OCI-LY7 (cell line): ENCODE data around the gene XYLT1. TPM values are rescaled to one million over a fixed set of nuclear protein-coding genes. Genes with fewer than 3 reads are reported as not detected.

ENCODE experiments used
- BruUV-seq: library from RNA; stranded (reverse); fragments of 400-500 nt; replicated peaks from 2 replicates; lab custom pipeline; 2021; lab: Mats Ljungman, UMichigan
- CTCF ChIA-PET: fragments of 300-600 bp; sonication (Branson Sonifier 250); formaldehyde crosslinking; loops from one replicate; lab custom pipeline; 2022; ENCODE audit warnings: antibody characterized with exemption; ENCODE audit not compliant: unreplicated experiment; lab: Charles Lee
- POLR2A ChIA-PET: fragments of 300-600 bp; sonication (Branson Sonifier 250); formaldehyde crosslinking; loops from one replicate; lab custom pipeline; 2022; ENCODE audit warnings: antibody characterized with exemption; lab: Charles Lee
- DNase-seq: peaks from one replicate; pipeline ENCODE4 v3.0.0-alpha.2; 2015; ENCODE audit warnings: low spot score
- H2AFZ ChIP-seq: fragments of 200-600 bp; sonication (generic), shearing (Covaris generic); 2 replicates; pipeline ENCODE4 v1.6.1; 2014; ENCODE audit warnings: mild to moderate bottlenecking, antibody characterized with exemption, low read length, moderate library complexity
- H3K27ac ChIP-seq: fragments of 200-600 bp; sonication (generic); 2 replicates; pipeline ENCODE4 v1.5.1; 2014; ENCODE audit warnings: mixed run types, low read depth, mild to moderate bottlenecking, moderate library complexity, low read length, inconsistent platforms; ENCODE audit not compliant: poor library complexity, severe bottlenecking
- H3K36me3 ChIP-seq: fragments of 200-600 bp; sonication (generic); 2 replicates; pipeline ENCODE4 v1.6.1; 2014; ENCODE audit warnings: mild to moderate bottlenecking, antibody characterized with exemption, low read length, moderate library complexity, mixed read lengths; ENCODE audit not compliant: insufficient read depth
- H3K4me1 ChIP-seq: fragments of 200-600 bp; sonication (generic); 2 replicates; pipeline ENCODE4 v1.5.1; 2014; ENCODE audit warnings: mild to moderate bottlenecking, low read length; ENCODE audit not compliant: insufficient read depth, poor library complexity, severe bottlenecking
- H3K4me2 ChIP-seq: fragments of 200-600 bp; sonication (generic); 2 replicates; pipeline ENCODE4 v1.6.1; 2014; ENCODE audit warnings: mild to moderate bottlenecking, low read length
- H3K4me3 ChIP-seq: fragments of 200-600 bp; sonication (generic); 2 replicates; pipeline ENCODE4 v1.5.1; 2014; ENCODE audit warnings: mild to moderate bottlenecking, low read depth, low read length; ENCODE audit not compliant: poor library complexity, severe bottlenecking
- H3K79me2 ChIP-seq: fragments of 200-600 bp; sonication (generic); 2 replicates; pipeline ENCODE4 v1.6.1; 2016; ENCODE audit warnings: low read depth, mild to moderate bottlenecking, low read length, moderate library complexity, mixed read lengths; ENCODE audit not compliant: insufficient read depth
- H3K9me2 ChIP-seq: fragments of 200-600 bp; sonication (generic); 2 replicates; pipeline ENCODE4 v1.6.1; 2016; ENCODE audit warnings: mild to moderate bottlenecking, low read length, mixed read lengths; ENCODE audit not compliant: insufficient read depth
- H3K9me3 ChIP-seq: fragments of 200-600 bp; sonication (generic); 2 replicates; pipeline ENCODE4 v1.6.1; 2014; ENCODE audit warnings: mild to moderate bottlenecking, mixed run types, low read length, mixed read lengths
- H4K20me1 ChIP-seq: fragments of 200-600 bp; sonication (generic); 2 replicates; pipeline ENCODE4 v1.6.1; 2014; ENCODE audit warnings: mild to moderate bottlenecking, antibody characterized with exemption, low read length, moderate library complexity, mixed read lengths; ENCODE audit not compliant: insufficient read depth
- CTCF ChIP-seq: fragments of 200-600 bp; sonication (generic); conservative IDR thresholded peaks from 2 replicates; pipeline ENCODE4 v1.5.1; 2014; ENCODE audit warnings: mild to moderate bottlenecking, antibody characterized with exemption, low read length, moderate library complexity, mixed read lengths
- EZH2phosphoT487 ChIP-seq: fragments of 200-600 bp; sonication (generic); IDR thresholded peaks from 2 replicates; pipeline ENCODE4 v1.6.1; 2018; ENCODE audit warnings: low read depth, borderline replicate concordance, mild to moderate bottlenecking, mixed run types, antibody characterized with exemption, low read length, moderate library complexity, mixed read lengths
- intact Hi-C: fragments of 100-400 bp; cut with micrococcal nuclease; formaldehyde crosslinking; loops from one replicate; pipeline ENCODE4 v1.10.0; 2022; ENCODE audit not compliant: unreplicated experiment
- total RNA-seq, 2 experiments: library from RNA; depleted of rRNA in 1 of 2; stranded (reverse); fragments of >200 nt in 1 of 2; shearing (Covaris generic) in 1 of 2; gene quantifications; 2 replicates each; pipeline ENCODE4 v1.2.3, GENCODE V29; 2014 to 2022

The XYLT1 gene
- total RNA-seq, 2 experiments from 2014 or later, result 36.3 to 50.0 TPM

GRCh38 chr16:17387256-17387655 is 83.5 kb downstream of the XYLT1 start:
- H4K20me1 ChIP-seq, result peaks cover 9% of the 10 kb centered on the region; the same call in 1 of the 2 replicates
- no peak for TF ChIP-seq EZH2phosphoT487
- no peak for TF ChIP-seq CTCF
- H3K9me2 ChIP-seq, result no peaks in the 10 kb centered on the region
- no peak overlapping the region for H3K4me2 ChIP-seq
- no peak overlapping the region for H3K27ac ChIP-seq
- CTCF ChIA-PET, result no interaction called here
- no peak overlapping the region for H2AFZ ChIP-seq
- no peaks in the 10 kb centered on the region for H3K36me3 ChIP-seq
- intact Hi-C loops, result no loop called here
- POLR2A ChIA-PET, result interaction anchor here (1.0 kb wide), 1 partner anchor 109 kb away, joined by 3 read pairs; no protein-coding TSS in a partner anchor
- peaks cover 5% of the 10 kb centered on the region for H3K4me1 ChIP-seq
- H3K9me3 ChIP-seq, result no peaks in the 10 kb centered on the region
- no peaks in the 10 kb centered on the region for H3K79me2 ChIP-seq
- no peak overlapping the region for H3K4me3 ChIP-seq
- no peak for DNase-seq
- no TSS peak for BruUV-seq

GRCh38 chr16:17386229-17386628 is 84.5 kb downstream of the XYLT1 start:
- no peak overlapping the region for H3K27ac ChIP-seq
- POLR2A ChIA-PET, result no interaction called here
- H3K79me2 ChIP-seq, result no peaks in the 10 kb centered on the region
- no peak overlapping the region for H3K4me2 ChIP-seq
- no peak overlapping the region for H3K4me3 ChIP-seq
- CTCF ChIA-PET, result no interaction called here
- DNase-seq, result no peak
- H3K9me3 ChIP-seq, result no peaks in the 10 kb centered on the region
- peaks cover 9% of the 10 kb centered on the region; the same call in 1 of the 2 replicates for H4K20me1 ChIP-seq
- TF ChIP-seq EZH2phosphoT487 (no peak), CTCF (no peak)
- no TSS peak for BruUV-seq
- intact Hi-C loops, result no loop called here
- no peak overlapping the region for H2AFZ ChIP-seq
- H3K36me3 ChIP-seq, result no peaks in the 10 kb centered on the region
- H3K4me1 ChIP-seq, result peaks cover 5% of the 10 kb centered on the region
- H3K9me2 ChIP-seq, result no peaks in the 10 kb centered on the region

- intact Hi-C loops, result no loop called here
Measured at GRCh38 chr16:17384471-17384870, 86.3 kb downstream of the XYLT1 start.

More at GRCh38 chr16:17384471-17384870, 86.3 kb downstream of the XYLT1 start:
- H3K4me1 ChIP-seq, result peaks cover 5% of the 10 kb centered on the region
- H3K4me3 ChIP-seq, result no peak overlapping the region
- no peaks in the 10 kb centered on the region for H3K79me2 ChIP-seq
- H3K9me3 ChIP-seq, result no peaks in the 10 kb centered on the region
- ChIA-PET POLR2A (interaction anchor here (0.6 kb wide), 1 partner anchor 67 kb away, joined by 6 read pairs; no protein-coding TSS in a partner anchor), CTCF (no interaction called here)
- TF ChIP-seq CTCF (no peak), EZH2phosphoT487 (no peak)
- no peaks in the 10 kb centered on the region for H3K9me2 ChIP-seq
- peaks cover 9% of the 10 kb centered on the region; the same call in 1 of the 2 replicates for H4K20me1 ChIP-seq
- H2AFZ ChIP-seq, result no peak overlapping the region
- H3K27ac ChIP-seq, result no peak overlapping the region
- BruUV-seq, result no TSS peak
- no peak overlapping the region for H3K4me2 ChIP-seq
- no peak for DNase-seq
- H3K36me3 ChIP-seq, result no peaks in the 10 kb centered on the region
